Calu3 (cell line): Measurements from ENCODE around the gene INHBE. TPM values are rescaled to one million over a fixed set of nuclear protein-coding genes. Genes with fewer than 3 reads are reported as not detected.

Experiments
- BruUV-seq: library from RNA; stranded (reverse); fragments of 400-500 nt; replicated peaks from 2 replicates; lab custom pipeline; 2021; lab: Mats Ljungman, UMichigan
- CTCF ChIA-PET: fragments of 300-600 bp; sonication (Branson Sonifier 250); formaldehyde crosslinking; loops from one replicate; lab custom pipeline; 2022; ENCODE audit warnings: antibody characterized with exemption; lab: Charles Lee
- DNase-seq: peaks from one replicate; pipeline ENCODE4 v3.0.0; 2022
- H3K27ac Mint-ChIP-seq: one replicate; pipeline ENCODE4 v1.8.0; 2022; ENCODE audit warnings: mixed read lengths; ENCODE audit not compliant: unreplicated experiment
- H3K27me3 Mint-ChIP-seq: one replicate; pipeline ENCODE4 v1.8.0; 2022; ENCODE audit warnings: mixed read lengths; ENCODE audit not compliant: unreplicated experiment
- H3K36me3 Mint-ChIP-seq: one replicate; pipeline ENCODE4 v1.8.0; 2022; ENCODE audit warnings: mild to moderate bottlenecking, moderate library complexity, mixed read lengths; ENCODE audit not compliant: insufficient read depth, unreplicated experiment
- H3K4me1 Mint-ChIP-seq: one replicate; pipeline ENCODE4 v1.8.0; 2022; ENCODE audit warnings: mild to moderate bottlenecking, low read depth, mixed read lengths; ENCODE audit not compliant: unreplicated experiment
- H3K4me3 Mint-ChIP-seq: one replicate; pipeline ENCODE4 v1.8.0; 2022; ENCODE audit warnings: mild to moderate bottlenecking, low read depth, moderate library complexity, mixed read lengths; ENCODE audit not compliant: unreplicated experiment
- H3K9me3 Mint-ChIP-seq: one replicate; pipeline ENCODE4 v1.8.0; 2022; ENCODE audit warnings: low read depth, mixed read lengths; ENCODE audit not compliant: unreplicated experiment
- intact Hi-C: fragments of 100-400 bp; cut with micrococcal nuclease; formaldehyde crosslinking; loops from one replicate; pipeline ENCODE4 v1.10.0; 2022; ENCODE audit not compliant: unreplicated experiment
- total RNA-seq: library from RNA; stranded (reverse); gene quantifications from 2 replicates; pipeline ENCODE4 v1.2.3, GENCODE V29; 2022
- TF ChIP-seq, protein P1 (sequence below): fragments of 200-600 bp; IDR thresholded peaks from one replicate; pipeline ENCODE4 v1.8.0; 2022; ENCODE audit warnings: antibody characterized with exemption; ENCODE audit not compliant: unreplicated experiment

Gene INHBE
- total RNA-seq, 1 experiment from 2014 or later: 0.38 TPM

DNA sequence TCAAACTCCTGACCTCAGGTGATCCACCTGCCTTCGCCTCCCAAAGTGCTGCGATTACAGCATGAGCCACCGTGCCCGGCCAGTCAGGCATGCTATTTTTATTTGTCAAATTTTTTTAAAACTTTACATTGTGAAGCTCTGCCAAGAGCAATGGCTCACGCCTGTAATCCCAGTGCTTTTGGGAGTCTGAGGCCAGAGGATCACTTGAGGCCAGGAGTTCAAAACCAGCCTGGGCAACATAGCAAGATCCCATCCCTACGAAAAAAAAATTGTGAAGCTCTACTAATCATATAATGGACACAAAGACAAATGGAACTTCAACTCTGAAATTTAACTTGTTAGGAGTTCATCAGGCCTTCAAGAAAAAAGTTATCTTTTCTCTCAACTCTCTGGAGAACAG, 26.1 kb upstream of the INHBE start:
- no peaks in the 10 kb centered on the region for H3K9me3 Mint-ChIP-seq
- intact Hi-C loops: no loop called here
- H3K27ac Mint-ChIP-seq: peak overlapping the region; percentile 97
- BruUV-seq: no TSS peak
- H3K36me3 Mint-ChIP-seq: peaks cover 45% of the 10 kb centered on the region
- H3K4me3 Mint-ChIP-seq: peak overlapping the region; percentile 95
- no peaks in the 10 kb centered on the region for H3K27me3 Mint-ChIP-seq
- TF ChIP-seq, protein P1, sequence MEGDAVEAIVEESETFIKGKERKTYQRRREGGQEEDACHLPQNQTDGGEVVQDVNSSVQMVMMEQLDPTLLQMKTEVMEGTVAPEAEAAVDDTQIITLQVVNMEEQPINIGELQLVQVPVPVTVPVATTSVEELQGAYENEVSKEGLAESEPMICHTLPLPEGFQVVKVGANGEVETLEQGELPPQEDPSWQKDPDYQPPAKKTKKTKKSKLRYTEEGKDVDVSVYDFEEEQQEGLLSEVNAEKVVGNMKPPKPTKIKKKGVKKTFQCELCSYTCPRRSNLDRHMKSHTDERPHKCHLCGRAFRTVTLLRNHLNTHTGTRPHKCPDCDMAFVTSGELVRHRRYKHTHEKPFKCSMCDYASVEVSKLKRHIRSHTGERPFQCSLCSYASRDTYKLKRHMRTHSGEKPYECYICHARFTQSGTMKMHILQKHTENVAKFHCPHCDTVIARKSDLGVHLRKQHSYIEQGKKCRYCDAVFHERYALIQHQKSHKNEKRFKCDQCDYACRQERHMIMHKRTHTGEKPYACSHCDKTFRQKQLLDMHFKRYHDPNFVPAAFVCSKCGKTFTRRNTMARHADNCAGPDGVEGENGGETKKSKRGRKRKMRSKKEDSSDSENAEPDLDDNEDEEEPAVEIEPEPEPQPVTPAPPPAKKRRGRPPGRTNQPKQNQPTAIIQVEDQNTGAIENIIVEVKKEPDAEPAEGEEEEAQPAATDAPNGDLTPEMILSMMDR: no peak
- DNase-seq: no peak
- peaks cover 9% of the 10 kb centered on the region for H3K4me1 Mint-ChIP-seq
- CTCF ChIA-PET: interaction anchor here (0.9 kb wide), 1 partner anchor 121 kb away, joined by 3 read pairs; no protein-coding TSS in a partner anchor

DNA sequence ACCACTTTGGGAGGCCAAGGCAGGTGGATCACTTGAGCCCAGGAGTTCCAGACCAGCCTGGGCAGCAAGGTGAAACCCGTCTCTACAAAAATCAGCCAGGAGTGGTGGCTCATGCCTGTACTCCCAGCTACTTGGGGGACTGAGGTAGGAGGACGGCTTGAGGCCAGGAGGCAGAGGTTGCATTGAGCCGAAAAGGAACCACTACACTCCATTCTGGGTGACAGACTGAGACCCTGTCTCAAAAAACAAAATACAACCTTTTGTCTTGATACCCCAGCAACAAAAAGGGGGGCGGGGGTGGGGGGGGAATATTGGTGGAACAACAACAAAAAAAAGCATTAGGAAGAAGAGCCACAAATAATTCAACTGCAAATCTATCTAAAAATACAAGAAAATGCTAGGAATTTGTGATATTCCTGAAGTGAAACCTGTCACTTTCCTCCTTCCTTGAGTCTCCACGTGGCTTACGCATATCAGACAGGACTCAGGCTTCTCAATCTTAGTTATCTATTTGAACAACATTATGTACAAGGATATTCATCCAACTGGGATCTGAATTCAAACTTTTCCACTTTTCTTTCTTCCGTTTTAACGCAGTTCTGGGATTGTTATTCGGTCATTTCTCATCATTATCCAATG, 25.5 kb upstream of the INHBE start:
- TSS peak; percentile 85 for BruUV-seq
- intact Hi-C loops: no loop called here
- Mint-ChIP-seq H3K27me3 (no peaks in the 10 kb centered on the region), H3K4me3 (peak overlapping the region; percentile 95), H3K36me3 (peaks cover 40% of the 10 kb centered on the region), H3K27ac (peak overlapping the region; percentile 97), H3K4me1 (peaks cover 9% of the 10 kb centered on the region), H3K9me3 (no peaks in the 10 kb centered on the region)
- TF ChIP-seq, protein P1: no peak
- no peak for DNase-seq
- CTCF ChIA-PET: interaction anchor here (0.8 to 1.4 kb wide), 5 partner anchors 9 to 122 kb away, joined by 3 to 8 read pairs (median 5); partner anchors contain the start of gene GLI1

DNA sequence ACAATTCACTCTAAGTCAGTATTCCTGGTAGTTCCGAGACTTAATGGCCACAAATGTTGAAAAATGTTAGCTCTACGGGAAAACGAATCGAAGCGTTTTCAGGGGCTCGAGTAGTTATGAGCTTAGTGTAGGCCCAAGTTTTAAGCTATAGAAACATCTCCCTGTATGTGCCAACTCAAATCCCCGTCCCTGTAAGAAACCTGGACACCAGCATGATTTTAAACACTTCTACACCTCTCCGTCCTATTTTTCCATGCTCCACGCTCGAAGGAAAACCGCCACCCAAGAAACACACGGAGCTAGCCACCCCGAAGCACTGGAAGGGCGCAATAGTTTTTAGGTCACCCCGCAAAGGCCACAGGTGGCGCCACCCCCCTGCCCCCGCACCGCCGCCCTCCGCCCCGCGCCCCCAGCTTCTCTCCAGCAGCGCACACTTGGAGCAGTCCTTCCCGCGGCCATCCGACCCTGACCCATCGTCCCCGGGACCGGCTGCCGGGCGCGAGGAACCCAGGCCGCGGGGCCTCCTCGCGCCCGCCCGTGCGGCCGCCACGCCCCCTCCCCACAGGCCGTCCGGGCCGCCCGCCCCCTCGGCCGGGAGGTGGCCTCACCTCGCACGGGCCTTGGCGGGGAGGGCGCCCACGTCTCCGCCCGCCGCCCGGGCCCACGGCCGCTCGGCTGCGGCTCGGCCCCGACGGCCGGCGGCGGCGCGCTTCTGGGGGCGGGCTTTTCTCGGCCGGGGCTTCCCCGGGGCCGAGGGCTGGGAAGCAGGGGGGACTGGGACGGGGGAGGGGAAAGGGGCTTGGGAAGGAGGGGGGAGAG, 24.8 kb upstream of the INHBE start:
- H3K36me3 Mint-ChIP-seq: peaks cover 39% of the 10 kb centered on the region
- DNase-seq: peak; percentile 71
- intact Hi-C loops: no loop called here
- no TSS peak for BruUV-seq
- peaks cover 9% of the 10 kb centered on the region for H3K4me1 Mint-ChIP-seq
- CTCF ChIA-PET: interaction anchor here (0.8 to 1.4 kb wide), 4 partner anchors 9 to 118 kb away, joined by 3 to 8 read pairs (median 6); partner anchors contain the start of gene GLI1
- H3K27ac Mint-ChIP-seq: peak overlapping the region; percentile 97
- TF ChIP-seq, protein P1: no peak
- H3K4me3 Mint-ChIP-seq: peak overlapping the region; percentile 95
- H3K9me3 Mint-ChIP-seq: no peaks in the 10 kb centered on the region
- no peaks in the 10 kb centered on the region for H3K27me3 Mint-ChIP-seq

DNA sequence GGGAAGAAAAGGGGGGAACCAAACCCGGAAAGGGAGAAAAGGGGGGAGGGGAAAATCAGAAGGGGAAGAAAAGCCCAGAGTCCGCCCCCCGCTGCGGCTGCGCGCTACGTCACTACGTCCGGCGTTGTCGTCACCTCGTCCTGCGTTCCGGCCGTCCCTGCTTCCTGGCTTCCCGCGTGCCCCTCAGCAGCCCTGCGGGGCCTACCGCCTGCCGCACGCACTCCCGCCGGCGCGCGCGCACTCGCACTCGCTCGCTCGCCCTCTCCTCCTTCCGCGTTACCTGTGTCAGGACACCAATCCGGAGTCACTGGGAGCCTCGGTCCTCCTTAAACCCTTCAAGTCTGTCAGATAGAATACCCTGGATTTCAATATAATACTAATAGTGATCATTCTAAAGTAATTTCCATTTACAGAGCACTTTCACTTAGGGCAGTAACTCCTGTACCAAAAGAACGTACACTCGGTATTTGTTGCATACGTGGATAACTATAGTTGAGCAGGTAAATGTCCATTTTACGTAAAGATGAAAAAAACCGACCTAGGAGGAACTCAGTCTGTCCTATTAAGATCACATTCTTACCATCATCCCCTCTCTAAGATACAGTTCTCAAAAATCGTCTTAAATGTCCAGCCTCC, 24.1 kb upstream of the INHBE start, which contains the start of gene R3HDM2:
R3HDM2 (minus strand) TSS at position 113 of the 636 bp plus-strand sequence. CDS start 120,615 bp downstream, outside the sequence.
- Mint-ChIP-seq H3K27me3 (no peaks in the 10 kb centered on the region), H3K9me3 (no peaks in the 10 kb centered on the region), H3K4me1 (peaks cover 9% of the 10 kb centered on the region), H3K4me3 (peak within 1 kb of the TSS; percentile 95), H3K27ac (peak within 1 kb of the TSS; percentile 97), H3K36me3 (peaks cover 33% of the 10 kb centered on the region)
- CTCF ChIA-PET: no interaction called here
- TF ChIP-seq, protein P1: no peak
- TSS peak; percentile 93 for BruUV-seq
- intact Hi-C loops: no loop called here
- DNase-seq: peak; percentile 98
